ENCODE data around the gene HSPB2. TPM values are rescaled to one million over a fixed set of nuclear protein-coding genes. Genes with fewer than 3 reads are reported as not detected.

HSPB2 gene
- total RNA-seq, 1 donor from 2014 or later, result 0.21 TPM

GRCh38 chr11:111922803-111923202, 10.3 kb downstream of the HSPB2 start:
- Histone ChIP-seq H3K27me3 (ENCODE audit: control insufficient read depth, insufficient read depth, low read length) (no peaks in the 10 kb centered on the region), H3K36me3 (ENCODE audit: control insufficient read depth, insufficient read depth, low read length) (no peaks in the 10 kb centered on the region), H3K4me3 (ENCODE audit: low read depth, low read length) (no peak overlapping the region)
- DNase-seq (ENCODE audit: low read depth), result no peak
- TF ChIP-seq CTCF (IDR thresholded peaks at IDR 0.05; ENCODE audit: insufficient read depth, low read length, poor library complexity, severe bottlenecking), result no peak

GRCh38 chr11:111923351-111923788, 10.8 kb downstream of the HSPB2 start:
- Histone ChIP-seq H3K27me3 (ENCODE audit: control insufficient read depth, insufficient read depth, low read length) (no peaks in the 10 kb centered on the region), H3K4me3 (ENCODE audit: low read depth, low read length) (no peak overlapping the region), H3K36me3 (ENCODE audit: control insufficient read depth, insufficient read depth, low read length) (no peaks in the 10 kb centered on the region)
- no peak for DNase-seq (ENCODE audit: low read depth)
- no peak for TF ChIP-seq CTCF (IDR thresholded peaks at IDR 0.05; ENCODE audit: insufficient read depth, low read length, poor library complexity, severe bottlenecking)

GRCh38 chr11:111923951-111924350, 11.4 kb downstream of the HSPB2 start:
- Histone ChIP-seq H3K27me3 (ENCODE audit: control insufficient read depth, insufficient read depth, low read length) (no peaks in the 10 kb centered on the region), H3K4me3 (ENCODE audit: low read depth, low read length) (no peak overlapping the region), H3K36me3 (ENCODE audit: control insufficient read depth, insufficient read depth, low read length) (no peaks in the 10 kb centered on the region)
- DNase-seq (ENCODE audit: low read depth), result no peak
- TF ChIP-seq CTCF (IDR thresholded peaks at IDR 0.05; ENCODE audit: insufficient read depth, low read length, poor library complexity, severe bottlenecking), result no peak

GRCh38 chr11:111925953-111926352, 13.4 kb downstream of the HSPB2 start:
- H3K27me3 ChIP-seq (ENCODE audit: control insufficient read depth, insufficient read depth, low read length), result no peaks in the 10 kb centered on the region
- TF ChIP-seq CTCF (IDR thresholded peaks at IDR 0.05; ENCODE audit: insufficient read depth, low read length, poor library complexity, severe bottlenecking), result no peak
- H3K36me3 ChIP-seq (ENCODE audit: control insufficient read depth, insufficient read depth, low read length), result no peaks in the 10 kb centered on the region
- DNase-seq (ENCODE audit: low read depth), result no peak
- H3K4me3 ChIP-seq (ENCODE audit: low read depth, low read length), result no peak overlapping the region

- peak overlapping the region; percentile 34 for H3K4me3 ChIP-seq (ENCODE audit: low read depth, low read length)
- no peaks in the 10 kb centered on the region for H3K27me3 ChIP-seq (ENCODE audit: control insufficient read depth, insufficient read depth, low read length)
- peak; percentile 85 for DNase-seq (ENCODE audit: low read depth)
- H3K36me3 ChIP-seq (ENCODE audit: control insufficient read depth, insufficient read depth, low read length), result no peaks in the 10 kb centered on the region
- no peak for TF ChIP-seq CTCF (IDR thresholded peaks at IDR 0.05; ENCODE audit: insufficient read depth, low read length, poor library complexity, severe bottlenecking)
These were observed 14.2 kb downstream of the HSPB2 start for GRCh38 chr11:111926505-111927391.
